ENCODE data around the gene DYTN.

Gene DYTN

GRCh38 chr2:206615417-206616089 is 102.6 kb downstream of the DYTN start:
- FAIRE-seq (no peak), DNase-seq (ENCODE audit: insufficient read length, low spot score) (no peak)
- TF ChIP-seq, protein P1, sequence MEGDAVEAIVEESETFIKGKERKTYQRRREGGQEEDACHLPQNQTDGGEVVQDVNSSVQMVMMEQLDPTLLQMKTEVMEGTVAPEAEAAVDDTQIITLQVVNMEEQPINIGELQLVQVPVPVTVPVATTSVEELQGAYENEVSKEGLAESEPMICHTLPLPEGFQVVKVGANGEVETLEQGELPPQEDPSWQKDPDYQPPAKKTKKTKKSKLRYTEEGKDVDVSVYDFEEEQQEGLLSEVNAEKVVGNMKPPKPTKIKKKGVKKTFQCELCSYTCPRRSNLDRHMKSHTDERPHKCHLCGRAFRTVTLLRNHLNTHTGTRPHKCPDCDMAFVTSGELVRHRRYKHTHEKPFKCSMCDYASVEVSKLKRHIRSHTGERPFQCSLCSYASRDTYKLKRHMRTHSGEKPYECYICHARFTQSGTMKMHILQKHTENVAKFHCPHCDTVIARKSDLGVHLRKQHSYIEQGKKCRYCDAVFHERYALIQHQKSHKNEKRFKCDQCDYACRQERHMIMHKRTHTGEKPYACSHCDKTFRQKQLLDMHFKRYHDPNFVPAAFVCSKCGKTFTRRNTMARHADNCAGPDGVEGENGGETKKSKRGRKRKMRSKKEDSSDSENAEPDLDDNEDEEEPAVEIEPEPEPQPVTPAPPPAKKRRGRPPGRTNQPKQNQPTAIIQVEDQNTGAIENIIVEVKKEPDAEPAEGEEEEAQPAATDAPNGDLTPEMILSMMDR (IDR thresholded peaks at IDR 0.05; ENCODE audit: insufficient read depth, missing control alignments) = no peak

- no peak for FAIRE-seq
- TF ChIP-seq, protein P1 (IDR thresholded peaks at IDR 0.05; ENCODE audit: insufficient read depth, missing control alignments) = no peak
- DNase-seq (ENCODE audit: insufficient read length, low spot score) = no peak
These were observed 103.4 kb downstream of the DYTN start for GRCh38 chr2:206614811-206615210.

DNA sequence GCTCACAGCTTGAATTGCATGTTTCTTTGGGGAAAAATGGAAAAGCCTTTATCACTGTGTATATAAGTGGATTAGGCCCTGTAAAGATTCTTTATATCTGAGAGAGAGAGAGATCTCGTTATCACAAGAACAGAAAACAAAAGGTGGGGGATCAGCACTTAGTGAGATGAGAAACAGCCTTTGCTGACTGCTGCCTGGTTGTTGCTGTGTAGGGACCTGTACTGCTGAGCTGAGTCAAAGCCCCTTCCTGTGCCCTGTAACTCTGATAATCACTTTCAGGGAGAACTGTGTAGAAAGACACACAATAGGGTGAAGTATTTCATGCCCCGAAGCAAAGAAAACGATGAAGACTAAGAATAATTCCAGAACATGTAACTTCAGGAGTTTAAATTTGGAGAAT is 106.5 kb downstream of the DYTN start:
- peak; percentile 16 for FAIRE-seq
- TF ChIP-seq, protein P1 (IDR thresholded peaks at IDR 0.05; ENCODE audit: insufficient read depth, missing control alignments) = no peak
- DNase-seq (ENCODE audit: insufficient read length, low spot score) = no peak

DNA sequence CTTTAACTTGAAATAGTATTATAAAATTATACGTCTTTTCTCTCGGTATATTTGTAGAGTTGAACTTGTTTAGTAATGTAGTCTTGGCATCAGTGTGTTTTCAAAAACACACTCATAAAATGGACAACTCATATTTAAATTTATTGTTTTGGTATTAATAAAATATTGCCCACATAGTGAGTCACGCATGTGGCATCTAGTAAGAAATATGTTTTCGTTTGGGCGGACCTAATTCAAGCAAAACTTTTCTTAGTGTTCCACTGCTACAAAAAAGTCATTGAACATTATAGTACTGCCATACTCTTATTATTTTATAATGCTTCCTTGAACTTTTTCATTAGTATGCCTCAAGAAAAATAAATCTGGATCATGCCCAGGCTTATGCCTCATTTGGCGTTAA is 107.0 kb downstream of the DYTN start:
- DNase-seq (ENCODE audit: insufficient read length, low spot score) = no peak
- TF ChIP-seq, protein P1 (IDR thresholded peaks at IDR 0.05; ENCODE audit: insufficient read depth, missing control alignments) = no peak
- FAIRE-seq = no peak

DNA sequence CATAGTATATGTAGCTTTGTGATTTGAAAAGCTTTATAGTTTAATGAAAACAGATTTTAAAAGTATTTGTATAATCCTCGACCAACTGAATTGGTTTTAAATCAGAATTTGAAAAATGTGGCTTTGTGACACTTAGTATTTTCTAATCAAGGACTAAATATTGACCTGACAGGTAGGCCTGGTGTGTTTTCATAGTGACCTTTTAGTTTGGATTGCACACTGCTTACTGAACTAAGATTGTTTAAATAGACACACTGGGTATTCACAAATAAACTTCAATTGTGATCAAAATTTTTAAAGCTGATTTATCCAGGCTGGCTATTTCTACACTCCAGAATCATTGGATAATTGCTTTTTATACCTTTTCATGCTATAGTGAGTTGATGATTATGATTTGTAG is 107.7 kb downstream of the DYTN start:
- FAIRE-seq (no peak), DNase-seq (ENCODE audit: insufficient read length, low spot score) (no peak)
- TF ChIP-seq, protein P1 (IDR thresholded peaks at IDR 0.05; ENCODE audit: insufficient read depth, missing control alignments) = no peak

- FAIRE-seq = no peak
- DNase-seq (ENCODE audit: insufficient read length, low spot score) = no peak
- TF ChIP-seq, protein P1 (IDR thresholded peaks at IDR 0.05; ENCODE audit: insufficient read depth, missing control alignments) = no peak
These were observed 115.0 kb downstream of the DYTN start for GRCh38 chr2:206603243-206603642.
